ENCODE results near the gene FZR1.

DNA sequence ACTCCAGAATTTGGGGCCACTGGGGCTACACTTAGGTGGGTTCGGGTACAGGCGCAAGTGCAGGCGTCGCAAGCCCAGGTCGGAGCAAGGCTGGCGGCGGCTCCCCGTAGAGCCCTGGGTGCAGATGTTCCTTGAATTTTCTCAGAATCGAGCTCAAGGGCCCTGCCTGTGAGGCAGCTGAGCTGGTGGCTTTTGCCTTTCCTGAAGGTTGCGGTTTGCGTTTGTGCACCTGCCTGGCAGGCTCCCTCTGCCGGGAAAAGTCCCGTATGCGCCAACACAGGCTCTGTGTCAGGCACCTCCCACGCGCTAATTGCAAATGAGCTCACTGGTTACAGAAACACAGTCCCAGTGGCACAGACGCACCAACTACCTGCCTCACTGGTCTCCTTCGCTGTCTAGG, 11.6 kb upstream of the FZR1 start:
- TF ChIP-seq CTCF (IDR thresholded peaks at IDR 0.05) (no peak), POLR2A (IDR thresholded peaks at IDR 0.05) (no peak)
